Measurements from ENCODE around the gene CYP4F8.

DNA sequence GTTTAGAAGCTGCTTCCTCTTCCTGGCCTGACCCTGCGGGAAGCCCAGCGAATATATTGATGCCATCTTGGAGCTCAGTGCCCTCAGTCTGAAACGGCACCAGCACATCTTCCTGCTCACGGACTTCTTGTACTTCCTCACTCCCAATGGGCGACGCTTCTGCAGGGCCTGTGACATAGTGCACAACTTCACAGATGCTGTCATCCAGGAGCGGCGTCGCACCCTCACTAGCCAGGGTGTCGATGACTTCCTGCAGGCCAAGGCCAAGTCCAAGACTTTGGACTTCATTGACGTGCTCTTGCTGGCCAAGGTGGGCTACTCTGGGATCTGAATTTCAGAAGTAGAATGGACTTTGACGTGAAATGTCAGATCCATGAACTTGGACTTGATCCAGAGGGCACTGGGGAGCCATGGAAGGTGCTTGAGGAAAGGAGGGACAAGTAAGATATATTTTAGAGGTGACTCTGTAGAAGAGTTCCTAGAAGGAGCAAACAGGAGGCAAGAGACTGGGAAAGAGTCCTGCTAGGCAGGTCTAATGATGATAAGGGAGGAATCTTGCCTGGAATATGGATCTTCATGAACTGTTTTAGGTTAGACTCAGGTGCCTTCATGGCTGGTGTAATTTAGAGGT is 38.4 kb upstream of the CYP4F8 start:
- TF ChIP-seq, protein P1, sequence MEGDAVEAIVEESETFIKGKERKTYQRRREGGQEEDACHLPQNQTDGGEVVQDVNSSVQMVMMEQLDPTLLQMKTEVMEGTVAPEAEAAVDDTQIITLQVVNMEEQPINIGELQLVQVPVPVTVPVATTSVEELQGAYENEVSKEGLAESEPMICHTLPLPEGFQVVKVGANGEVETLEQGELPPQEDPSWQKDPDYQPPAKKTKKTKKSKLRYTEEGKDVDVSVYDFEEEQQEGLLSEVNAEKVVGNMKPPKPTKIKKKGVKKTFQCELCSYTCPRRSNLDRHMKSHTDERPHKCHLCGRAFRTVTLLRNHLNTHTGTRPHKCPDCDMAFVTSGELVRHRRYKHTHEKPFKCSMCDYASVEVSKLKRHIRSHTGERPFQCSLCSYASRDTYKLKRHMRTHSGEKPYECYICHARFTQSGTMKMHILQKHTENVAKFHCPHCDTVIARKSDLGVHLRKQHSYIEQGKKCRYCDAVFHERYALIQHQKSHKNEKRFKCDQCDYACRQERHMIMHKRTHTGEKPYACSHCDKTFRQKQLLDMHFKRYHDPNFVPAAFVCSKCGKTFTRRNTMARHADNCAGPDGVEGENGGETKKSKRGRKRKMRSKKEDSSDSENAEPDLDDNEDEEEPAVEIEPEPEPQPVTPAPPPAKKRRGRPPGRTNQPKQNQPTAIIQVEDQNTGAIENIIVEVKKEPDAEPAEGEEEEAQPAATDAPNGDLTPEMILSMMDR (IDR thresholded peaks at IDR 0.05; ENCODE audit: insufficient read depth, low read length, poor library complexity, severe bottlenecking) = no peak
- no peak for TF ChIP-seq EZH2phosphoT487 (conservative IDR thresholded peaks at IDR 0.05; ENCODE audit: low read length)
